ENCODE results near the gene ASXL1.

DNA sequence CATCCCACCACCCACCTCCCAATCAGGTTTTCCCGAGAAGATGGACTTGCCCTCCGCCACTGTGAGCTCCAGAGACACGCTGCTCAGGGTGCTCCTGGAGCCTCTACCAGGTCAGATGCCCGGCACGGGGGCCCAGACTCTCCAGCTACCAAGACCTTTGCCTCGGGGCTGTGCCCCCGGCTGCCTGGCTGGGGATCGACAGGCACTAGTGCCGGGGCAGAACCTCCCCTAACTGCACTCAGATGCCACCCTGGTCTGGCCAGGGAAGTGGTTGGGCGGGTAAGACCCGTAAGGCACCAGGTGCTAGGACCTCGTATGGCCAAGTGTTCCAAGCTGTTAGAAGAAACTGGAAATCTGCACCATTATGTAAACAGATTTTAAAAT is 100.7 kb downstream of the ASXL1 start:
- no peak for TF ChIP-seq POLR2A (IDR thresholded peaks at IDR 0.05; ENCODE audit: low read depth, low read length)
- TF ChIP-seq TAF1 (IDR thresholded peaks at IDR 0.05; ENCODE audit: borderline replicate concordance, low read depth, low read length) = no peak
- TF ChIP-seq POLR2AphosphoS5 (IDR thresholded peaks at IDR 0.05; ENCODE audit: low read depth, low read length) = no peak
